ENCODE data around the gene STK4.
"Not testable (repeated sequence)": the region's sequence is repeated elsewhere in the genome, so short reads cannot be mapped to it uniquely, and the experiment has no call there.

STK4 gene

GRCh38 chr20:45056473-45057173 is 90.3 kb downstream of the STK4 start:
- no peak for DNase-seq (ENCODE audit: low read depth)

- DNase-seq (ENCODE audit: low read depth) = no peak
Observed at GRCh38 chr20:45058168-45058850, 92.0 kb downstream of the STK4 start.

- DNase-seq (ENCODE audit: low read depth) = no peak
Observed at GRCh38 chr20:45059022-45059728, 92.9 kb downstream of the STK4 start.

- no peak for DNase-seq (ENCODE audit: low read depth)
Observed at GRCh38 chr20:45060294-45060693, 94.0 kb downstream of the STK4 start.

- no peak for DNase-seq (ENCODE audit: low read depth)
Observed at GRCh38 chr20:45061244-45061643, 94.9 kb downstream of the STK4 start.

- DNase-seq (ENCODE audit: low read depth) = not testable (repeated sequence)
Observed at GRCh38 chr20:45063107-45063506, 96.8 kb downstream of the STK4 start.

GRCh38 chr20:45064812-45065211 is 98.5 kb downstream of the STK4 start:
- no peak for DNase-seq (ENCODE audit: low read depth)

GRCh38 chr20:45066372-45066771 is 100.1 kb downstream of the STK4 start:
- no peak for DNase-seq (ENCODE audit: low read depth)

- no peak for DNase-seq (ENCODE audit: low read depth)
Observed at GRCh38 chr20:45067087-45067486, 100.8 kb downstream of the STK4 start.

GRCh38 chr20:45067558-45067957 is 101.2 kb downstream of the STK4 start:
- DNase-seq (ENCODE audit: low read depth) = no peak

- DNase-seq (ENCODE audit: low read depth) = no peak
Observed at GRCh38 chr20:45069261-45069660, 102.9 kb downstream of the STK4 start.

- DNase-seq (ENCODE audit: low read depth) = no peak
Observed at GRCh38 chr20:45070932-45071632, 104.8 kb downstream of the STK4 start.

- no peak for DNase-seq (ENCODE audit: low read depth)
Observed at GRCh38 chr20:45072066-45072465, 105.8 kb downstream of the STK4 start.

- no peak for DNase-seq (ENCODE audit: low read depth)
Observed at GRCh38 chr20:45073221-45073620, 106.9 kb downstream of the STK4 start.

GRCh38 chr20:45077559-45077958 is 111.2 kb downstream of the STK4 start:
- no peak for DNase-seq (ENCODE audit: low read depth)

GRCh38 chr20:45080867-45081624 is 114.7 kb downstream of the STK4 start:
- DNase-seq (ENCODE audit: low read depth) = no peak

- no peak for DNase-seq (ENCODE audit: low read depth)
Observed at GRCh38 chr20:45082468-45082867, 116.2 kb downstream of the STK4 start.

GRCh38 chr20:45083127-45083526 is 116.8 kb downstream of the STK4 start:
- DNase-seq (ENCODE audit: low read depth) = no peak

- DNase-seq (ENCODE audit: low read depth) = no peak
Observed at GRCh38 chr20:45085289-45085688, 119.0 kb downstream of the STK4 start.

GRCh38 chr20:45085867-45086266 is 119.6 kb downstream of the STK4 start:
- no peak for DNase-seq (ENCODE audit: low read depth)

- DNase-seq (ENCODE audit: low read depth) = no peak
Observed at GRCh38 chr20:45087097-45087790, 120.9 kb downstream of the STK4 start.

All from activated T-helper 9 cell treated with anti-CD3 and anti-CD28 coated beads, Interleukin-2, amount 50 U/mL, for 16 hours (primary cell).